Sciatic nerve (tissue), 2 donors: ENCODE measurements around the gene GAK. TPM values are rescaled to one million over a fixed set of nuclear protein-coding genes. Genes with fewer than 3 reads are reported as not detected.

Experiments
- ATAC-seq: fragments of 200-7000 bp; cut with Tn5 transposase; one replicate; pipeline ENCODE4 v1.9.1; 2020; ENCODE audit warnings: mild to moderate bottlenecking, moderate library complexity
- DNase-seq: peaks from one replicate; pipeline ENCODE4 v3.0.0-alpha.2; 2020; ENCODE audit warnings: low spot score
- intact Hi-C: fragments of 100-400 bp; cut with DNase I; formaldehyde crosslinking; loops from one replicate; pipeline ENCODE4 v1.14.2; 2022
- total RNA-seq: library from RNA; stranded (reverse); fragmentation: NEBNext Ultra II Directional; extraction: Animal tissue kit (Norgen Biotek cat#: 25700); gene quantifications from one replicate; pipeline ENCODE4 v1.2.1, GENCODE V29; 2021
- donor health status: DM: no; HTN: no; CAD: no.
- donor health status: DM: no; HTN: no; CAD: no.

Gene GAK
- total RNA-seq, 1 donor from 2014 or later, result 96.6 TPM

GRCh38 chr4:914531-914930 is 17.6 kb downstream of the GAK start:
- ATAC-seq, result no peak

GRCh38 chr4:913280-913618 is 18.9 kb downstream of the GAK start:
- intact Hi-C loops, result no loop called here
- DNase-seq (no peak), ATAC-seq (peak; percentile 13)

More at GRCh38 chr4:914531-914930, 17.6 kb downstream of the GAK start:
- intact Hi-C loops, result no loop called here
- DNase-seq, result peak; percentile 49

- intact Hi-C loops, result no loop called here
- ATAC-seq (peak; percentile 79), DNase-seq (no peak)
These were observed 19.4 kb downstream of the GAK start for GRCh38 chr4:912548-913279.

GRCh38 chr4:911871-912490 is 20.1 kb downstream of the GAK start:
- peak; percentile 58 for ATAC-seq
- intact Hi-C loops, result no loop called here
- no peak for DNase-seq

- DNase-seq, result no peak
- ATAC-seq, result no peak
- intact Hi-C loops, result no loop called here
These were observed 20.8 kb downstream of the GAK start for GRCh38 chr4:911221-911751.

- DNase-seq (no peak), ATAC-seq (no peak)
- intact Hi-C loops, result no loop called here
These were observed 21.6 kb downstream of the GAK start for GRCh38 chr4:910366-911091.

GRCh38 chr4:909821-910220 is 22.3 kb downstream of the GAK start:
- intact Hi-C loops, result no loop called here
- no peak for DNase-seq
- ATAC-seq, result no peak

- DNase-seq (no peak), ATAC-seq (no peak)
- intact Hi-C loops, result no loop called here
These were observed 23.0 kb downstream of the GAK start for GRCh38 chr4:909131-909571.

GRCh38 chr4:907691-908425 is 24.3 kb downstream of the GAK start:
- intact Hi-C loops, result no loop called here
- DNase-seq (no peak), ATAC-seq (no peak)

GRCh38 chr4:907103-907400 is 25.1 kb downstream of the GAK start:
- ATAC-seq (no peak), DNase-seq (no peak)
- intact Hi-C loops, result no loop called here

GRCh38 chr4:906339-907102 is 25.6 kb downstream of the GAK start:
- intact Hi-C loops, result no loop called here
- ATAC-seq, result no peak
- no peak for DNase-seq

- ATAC-seq (no peak), DNase-seq (no peak)
- intact Hi-C loops, result no loop called here
These were observed 26.4 kb downstream of the GAK start for GRCh38 chr4:905485-906338.

GRCh38 chr4:903066-904046 is 28.8 kb downstream of the GAK start:
- DNase-seq, result no peak
- intact Hi-C loops, result no loop called here
- ATAC-seq, result peak; percentile 7

GRCh38 chr4:901192-901910 is 30.8 kb downstream of the GAK start:
- DNase-seq, result no peak
- no peak for ATAC-seq
- intact Hi-C loops, result no loop called here

GRCh38 chr4:900721-901120 is 31.4 kb downstream of the GAK start:
- intact Hi-C loops, result no loop called here
- ATAC-seq, result no peak
- no peak for DNase-seq

GRCh38 chr4:900073-900472 is 32.0 kb downstream of the GAK start:
- ATAC-seq (no peak), DNase-seq (no peak)
- intact Hi-C loops, result no loop called here
